ENCODE data around the gene MED31. TPM values are rescaled to one million over a fixed set of nuclear protein-coding genes. Genes with fewer than 3 reads are reported as not detected.
A peak's percentile ranks its signal among the peaks of the same experiment; 100 is the strongest.
"Not testable (repeated sequence)": the region's sequence is repeated elsewhere in the genome, so short reads cannot be mapped to it uniquely, and the experiment has no call there.

Gene MED31
- total and polyA plus RNA-seq, 2 experiments from 2014 or later: 8.9 to 70.0 TPM

DNA sequence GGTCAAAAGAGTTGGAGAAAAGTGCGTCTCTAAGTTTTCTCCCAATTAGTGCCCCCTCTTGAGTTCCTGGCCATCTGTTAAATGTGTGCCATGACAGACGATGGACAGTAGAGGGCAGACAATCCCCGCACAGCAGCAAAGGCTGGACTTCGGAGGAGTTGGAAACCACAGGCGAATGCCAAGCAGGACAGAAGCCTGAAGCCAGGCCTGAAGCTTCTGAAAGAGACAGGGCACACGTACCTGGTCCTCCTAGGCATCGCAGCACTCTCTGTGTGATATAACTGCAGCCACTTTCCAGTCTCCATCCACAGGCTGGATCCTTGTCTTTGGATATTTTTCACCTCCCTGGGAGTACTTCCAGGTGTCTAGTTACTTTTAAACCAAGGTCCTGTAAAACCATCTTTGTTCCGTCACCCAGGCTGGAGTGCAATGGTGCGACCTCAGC is 14.7 kb upstream of the MED31 start:
- in situ Hi-C loops (cut with MboI): loop anchor here (10.0 kb wide), 2 partner anchors 169 to 339 kb away; partner anchors contain the start of gene TEKT1
- Histone ChIP-seq H3K9ac (no peak overlapping the region), H3K79me2 (ENCODE audit: insufficient read depth) (no peaks in the 10 kb centered on the region), H2AFZ (no peak overlapping the region), H3K9me2 (ENCODE audit: insufficient read depth) (no peaks in the 10 kb centered on the region), H3K4me2 (ENCODE audit: unreplicated experiment) (no peak overlapping the region), H3K9me3 (ENCODE audit: low read depth) (no peaks in the 10 kb centered on the region), H3K4me1 (ENCODE audit: insufficient read depth) (no peaks in the 10 kb centered on the region), H3K27ac (no peak overlapping the region), H3K36me3 (ENCODE audit: low read depth) (no peaks in the 10 kb centered on the region), H4K20me1 (ENCODE audit: insufficient read depth) (no peaks in the 10 kb centered on the region), H3F3A (ENCODE audit: insufficient read depth) (no peaks in the 10 kb centered on the region), H3K4me3 (no peak overlapping the region), H3K27me3 (replicated peaks; ENCODE audit: insufficient read depth) (peaks cover 18% of the 10 kb centered on the region)
- TF ChIP-seq EZH2 (IDR thresholded peaks at IDR 0.05; ENCODE audit: insufficient read depth, poor library complexity, severe bottlenecking): no peak
- no peak for TF ChIP-seq EZH2phosphoT487 (IDR thresholded peaks at IDR 0.05; ENCODE audit: insufficient read depth, low read depth)
- 9 to 11% methylated on average over 9 of the region's 9 CpGs for WGBS, 2 experiments (ENCODE audit: low coverage in 1 of 2, low lambda C conversion rate in 2 of 2, missing lambda C conversion rate in 2 of 2)
- DNase-seq: peak; percentile 89

DNA sequence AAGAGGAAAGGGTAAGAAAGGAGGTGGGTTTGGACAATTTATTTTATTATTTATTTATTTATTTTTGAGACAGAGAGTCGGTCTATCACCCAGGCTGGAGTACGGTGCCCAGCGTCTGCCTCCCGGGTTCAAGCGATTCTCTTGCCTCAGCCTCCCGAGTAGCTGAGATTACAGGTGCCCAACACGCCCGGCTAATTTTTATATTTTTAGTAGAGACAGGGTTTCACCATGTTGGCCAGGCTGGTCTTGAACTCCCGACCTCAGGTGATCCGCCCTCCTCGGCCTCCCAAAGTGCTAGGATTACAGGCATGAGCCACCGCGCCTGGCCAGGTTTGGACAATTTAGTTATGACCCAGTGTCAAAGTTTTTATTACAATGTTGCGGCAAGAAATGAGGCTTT is 11.8 kb upstream of the MED31 start:
- H3K4me2 ChIP-seq (ENCODE audit: unreplicated experiment); H4K20me1 ChIP-seq (ENCODE audit: insufficient read depth); H3K9ac ChIP-seq; DNase-seq; H3F3A ChIP-seq (ENCODE audit: insufficient read depth); H3K9me3 ChIP-seq (ENCODE audit: low read depth); H3K4me1 ChIP-seq (ENCODE audit: insufficient read depth); H2AFZ ChIP-seq; H3K9me2 ChIP-seq (ENCODE audit: insufficient read depth); H3K27ac ChIP-seq; H3K4me3 ChIP-seq; H3K36me3 ChIP-seq (ENCODE audit: low read depth); H3K79me2 ChIP-seq (ENCODE audit: insufficient read depth): not testable (repeated sequence)
- in situ Hi-C loops (cut with MboI): loop anchor here (10.0 kb wide), 2 partner anchors 172 to 342 kb away; partner anchors contain the start of gene TEKT1
- H3K27me3 ChIP-seq (replicated peaks; ENCODE audit: insufficient read depth): peaks cover 26% of the 10 kb centered on the region
- whole genome bisulfite sequencing, 2 experiments (ENCODE audit: low coverage in 1 of 2, low lambda C conversion rate in 2 of 2, missing lambda C conversion rate in 2 of 2): 75 to 81% methylated on average over 14 of the region's 14 CpGs

DNA sequence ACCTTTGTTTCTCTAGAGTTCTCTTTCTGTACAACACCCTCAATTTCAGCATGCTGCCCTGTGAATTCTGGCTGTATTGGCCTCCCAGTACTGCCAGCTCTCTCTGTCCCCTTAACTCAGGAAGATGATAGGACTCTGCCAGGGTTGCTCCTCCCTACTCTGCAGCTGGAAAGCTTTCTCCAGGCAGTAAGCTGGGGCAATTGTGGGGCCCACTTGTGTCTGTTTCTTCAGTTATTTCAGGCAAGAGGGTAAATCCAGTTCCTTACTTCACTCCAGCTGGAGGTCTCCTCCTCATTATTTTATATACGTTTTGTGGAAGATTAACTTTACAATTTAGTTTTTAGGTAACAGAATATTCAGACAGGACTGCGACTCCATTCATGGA is 10.1 kb upstream of the MED31 start:
- 38 to 57% methylated on average over 2 of the region's 2 CpGs for WGBS, 2 experiments (ENCODE audit: low coverage in 1 of 2, low lambda C conversion rate in 2 of 2, missing lambda C conversion rate in 2 of 2)
- TF ChIP-seq EZH2 (IDR thresholded peaks at IDR 0.05; ENCODE audit: insufficient read depth, poor library complexity, severe bottlenecking) (no peak), EZH2phosphoT487 (IDR thresholded peaks at IDR 0.05; ENCODE audit: insufficient read depth, low read depth) (no peak)
- Histone ChIP-seq H3K9ac (no peak overlapping the region), H4K20me1 (ENCODE audit: insufficient read depth) (no peaks in the 10 kb centered on the region), H2AFZ (no peak overlapping the region), H3K4me2 (ENCODE audit: unreplicated experiment) (no peak overlapping the region), H3K79me2 (ENCODE audit: insufficient read depth) (no peaks in the 10 kb centered on the region), H3K9me2 (ENCODE audit: insufficient read depth) (no peaks in the 10 kb centered on the region), H3K4me1 (ENCODE audit: insufficient read depth) (no peaks in the 10 kb centered on the region), H3K9me3 (ENCODE audit: low read depth) (no peaks in the 10 kb centered on the region), H3K36me3 (ENCODE audit: low read depth) (no peaks in the 10 kb centered on the region), H3K27me3 (replicated peaks; ENCODE audit: insufficient read depth) (peaks cover 26% of the 10 kb centered on the region), H3K27ac (no peak overlapping the region), H3K4me3 (no peak overlapping the region), H3F3A (ENCODE audit: insufficient read depth) (no peaks in the 10 kb centered on the region)
- in situ Hi-C loops (cut with MboI): loop anchor here (10.0 kb wide), 2 partner anchors 173 to 343 kb away; partner anchors contain the start of gene TEKT1
- DNase-seq: no peak

DNA sequence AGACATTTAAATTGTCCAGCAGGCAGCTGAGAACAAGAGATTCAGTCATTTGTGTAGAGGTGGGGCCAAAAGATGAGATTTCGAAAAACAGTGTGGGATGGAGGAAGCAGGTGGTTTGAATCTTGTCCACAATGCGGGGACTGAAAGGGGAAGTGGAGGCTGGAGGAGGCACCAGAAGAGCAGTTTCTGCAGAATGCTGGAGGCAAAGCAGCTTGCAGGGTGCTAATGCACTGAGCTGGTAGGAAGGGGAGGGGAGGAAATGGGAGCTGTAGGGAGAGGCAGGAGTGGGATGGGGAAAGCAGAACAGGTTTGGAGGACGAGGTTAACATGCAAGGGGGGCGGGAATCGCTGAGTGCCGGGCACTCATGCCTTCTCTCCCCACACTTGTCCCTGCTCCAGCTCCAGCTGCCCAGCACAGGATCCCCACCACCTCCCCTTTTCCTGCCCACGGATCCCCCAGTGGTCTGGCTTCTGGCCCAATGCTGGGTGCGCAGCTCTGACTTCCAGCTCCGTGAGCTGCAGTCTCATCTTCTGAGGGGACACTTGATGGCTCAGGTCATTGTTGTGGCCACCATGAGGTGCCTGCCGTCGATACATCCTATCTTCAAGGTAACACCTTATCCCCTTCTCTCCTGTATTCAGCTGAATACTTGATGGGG is 9.5 kb upstream of the MED31 start:
- no peaks in the 10 kb centered on the region for H3F3A ChIP-seq (ENCODE audit: insufficient read depth)
- no peaks in the 10 kb centered on the region for H3K9me2 ChIP-seq (ENCODE audit: insufficient read depth)
- H3K4me3 ChIP-seq: no peak overlapping the region
- H3K4me2 ChIP-seq (ENCODE audit: unreplicated experiment): no peak overlapping the region
- WGBS, 2 experiments (ENCODE audit: low coverage in 1 of 2, low lambda C conversion rate in 2 of 2, missing lambda C conversion rate in 2 of 2): 25 to 30% methylated on average over 10 to 11 of the region's 11 CpGs
- in situ Hi-C loops (cut with MboI): loop anchor here (10.0 kb wide), 2 partner anchors 174 to 344 kb away; partner anchors contain the start of gene TEKT1
- no peak overlapping the region for H3K9ac ChIP-seq
- no peaks in the 10 kb centered on the region for H3K4me1 ChIP-seq (ENCODE audit: insufficient read depth)
- H3K79me2 ChIP-seq (ENCODE audit: insufficient read depth): no peaks in the 10 kb centered on the region
- no peaks in the 10 kb centered on the region for H3K36me3 ChIP-seq (ENCODE audit: low read depth)
- no peak for DNase-seq
- no peak overlapping the region for H3K27ac ChIP-seq
- H3K27me3 ChIP-seq (replicated peaks; ENCODE audit: insufficient read depth): peaks cover 26% of the 10 kb centered on the region
- no peaks in the 10 kb centered on the region for H4K20me1 ChIP-seq (ENCODE audit: insufficient read depth)
- TF ChIP-seq EZH2 (IDR thresholded peaks at IDR 0.05; ENCODE audit: insufficient read depth, poor library complexity, severe bottlenecking) (no peak), EZH2phosphoT487 (IDR thresholded peaks at IDR 0.05; ENCODE audit: insufficient read depth, low read depth) (no peak)
- H2AFZ ChIP-seq: no peak overlapping the region
- no peaks in the 10 kb centered on the region for H3K9me3 ChIP-seq (ENCODE audit: low read depth)
